ENCODE measurements around the gene WWOX. TPM values are rescaled to one million over a fixed set of nuclear protein-coding genes. Genes with fewer than 3 reads are reported as not detected.

Gene WWOX
- total RNA-seq, 1 donor from 2014 or later = 28.2 TPM

GRCh38 chr16:78659668-78660217 lies 560.3 kb downstream of the WWOX start:
- no peaks in the 10 kb centered on the region for H3K36me3 Mint-ChIP-seq (ENCODE audit: unreplicated experiment)
- peaks cover 5% of the 10 kb centered on the region for H3K9me3 Mint-ChIP-seq (ENCODE audit: unreplicated experiment)
- TF ChIP-seq, protein P1, sequence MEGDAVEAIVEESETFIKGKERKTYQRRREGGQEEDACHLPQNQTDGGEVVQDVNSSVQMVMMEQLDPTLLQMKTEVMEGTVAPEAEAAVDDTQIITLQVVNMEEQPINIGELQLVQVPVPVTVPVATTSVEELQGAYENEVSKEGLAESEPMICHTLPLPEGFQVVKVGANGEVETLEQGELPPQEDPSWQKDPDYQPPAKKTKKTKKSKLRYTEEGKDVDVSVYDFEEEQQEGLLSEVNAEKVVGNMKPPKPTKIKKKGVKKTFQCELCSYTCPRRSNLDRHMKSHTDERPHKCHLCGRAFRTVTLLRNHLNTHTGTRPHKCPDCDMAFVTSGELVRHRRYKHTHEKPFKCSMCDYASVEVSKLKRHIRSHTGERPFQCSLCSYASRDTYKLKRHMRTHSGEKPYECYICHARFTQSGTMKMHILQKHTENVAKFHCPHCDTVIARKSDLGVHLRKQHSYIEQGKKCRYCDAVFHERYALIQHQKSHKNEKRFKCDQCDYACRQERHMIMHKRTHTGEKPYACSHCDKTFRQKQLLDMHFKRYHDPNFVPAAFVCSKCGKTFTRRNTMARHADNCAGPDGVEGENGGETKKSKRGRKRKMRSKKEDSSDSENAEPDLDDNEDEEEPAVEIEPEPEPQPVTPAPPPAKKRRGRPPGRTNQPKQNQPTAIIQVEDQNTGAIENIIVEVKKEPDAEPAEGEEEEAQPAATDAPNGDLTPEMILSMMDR (IDR thresholded peaks at IDR 0.05) = no peak
- H3K27me3 Mint-ChIP-seq (ENCODE audit: unreplicated experiment) = no peaks in the 10 kb centered on the region
- no peak for DNase-seq (ENCODE audit: extremely low spot score, unreplicated experiment)
- no peak overlapping the region for H3K4me3 Mint-ChIP-seq (ENCODE audit: unreplicated experiment)
- H3K4me1 Mint-ChIP-seq (ENCODE audit: unreplicated experiment) = peaks cover 12% of the 10 kb centered on the region
- H3K27ac Mint-ChIP-seq (ENCODE audit: unreplicated experiment) = no peak overlapping the region

DNA sequence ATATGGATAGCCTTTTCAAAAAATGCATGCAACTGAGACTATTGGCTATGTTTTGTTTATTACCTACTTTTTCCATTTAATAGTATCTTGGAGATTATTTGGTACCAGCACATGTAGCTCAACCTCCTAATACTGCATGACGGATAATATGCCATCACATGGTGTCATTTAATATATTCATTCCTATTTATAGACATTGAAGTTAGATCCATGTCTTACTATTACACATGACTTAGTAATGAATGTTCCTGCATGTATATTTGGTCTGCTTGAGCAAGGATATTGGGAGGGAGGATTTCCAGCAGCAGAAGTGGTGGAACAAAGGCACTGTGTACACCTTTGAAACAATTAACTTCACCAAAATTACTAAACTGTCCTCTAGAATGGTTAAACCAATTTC lies 561.3 kb downstream of the WWOX start:
- Mint-ChIP-seq H3K27me3 (ENCODE audit: unreplicated experiment) (no peaks in the 10 kb centered on the region), H3K36me3 (ENCODE audit: unreplicated experiment) (no peaks in the 10 kb centered on the region), H3K4me3 (ENCODE audit: unreplicated experiment) (no peak overlapping the region), H3K4me1 (ENCODE audit: unreplicated experiment) (peaks cover 10% of the 10 kb centered on the region), H3K27ac (ENCODE audit: unreplicated experiment) (no peak overlapping the region), H3K9me3 (ENCODE audit: unreplicated experiment) (peaks cover 5% of the 10 kb centered on the region)
- TF ChIP-seq, protein P1 (IDR thresholded peaks at IDR 0.05) = no peak
- no peak for DNase-seq (ENCODE audit: extremely low spot score, unreplicated experiment)

GRCh38 chr16:78663690-78664089 lies 564.2 kb downstream of the WWOX start:
- TF ChIP-seq, protein P1 (IDR thresholded peaks at IDR 0.05) = no peak
- Mint-ChIP-seq H3K4me3 (ENCODE audit: unreplicated experiment) (no peak overlapping the region), H3K27ac (ENCODE audit: unreplicated experiment) (no peak overlapping the region), H3K27me3 (ENCODE audit: unreplicated experiment) (no peaks in the 10 kb centered on the region), H3K4me1 (ENCODE audit: unreplicated experiment) (peaks cover 10% of the 10 kb centered on the region), H3K36me3 (ENCODE audit: unreplicated experiment) (no peaks in the 10 kb centered on the region), H3K9me3 (ENCODE audit: unreplicated experiment) (peaks cover 9% of the 10 kb centered on the region)
- no peak for DNase-seq (ENCODE audit: extremely low spot score, unreplicated experiment)

GRCh38 chr16:78664811-78665772 lies 565.6 kb downstream of the WWOX start:
- Mint-ChIP-seq H3K36me3 (ENCODE audit: unreplicated experiment) (no peaks in the 10 kb centered on the region), H3K4me1 (ENCODE audit: unreplicated experiment) (peaks cover 5% of the 10 kb centered on the region), H3K27me3 (ENCODE audit: unreplicated experiment) (no peaks in the 10 kb centered on the region), H3K9me3 (ENCODE audit: unreplicated experiment) (peaks cover 9% of the 10 kb centered on the region), H3K4me3 (ENCODE audit: unreplicated experiment) (no peak overlapping the region), H3K27ac (ENCODE audit: unreplicated experiment) (no peak overlapping the region)
- DNase-seq (ENCODE audit: extremely low spot score, unreplicated experiment) = no peak
- TF ChIP-seq, protein P1 (IDR thresholded peaks at IDR 0.05) = no peak

DNA sequence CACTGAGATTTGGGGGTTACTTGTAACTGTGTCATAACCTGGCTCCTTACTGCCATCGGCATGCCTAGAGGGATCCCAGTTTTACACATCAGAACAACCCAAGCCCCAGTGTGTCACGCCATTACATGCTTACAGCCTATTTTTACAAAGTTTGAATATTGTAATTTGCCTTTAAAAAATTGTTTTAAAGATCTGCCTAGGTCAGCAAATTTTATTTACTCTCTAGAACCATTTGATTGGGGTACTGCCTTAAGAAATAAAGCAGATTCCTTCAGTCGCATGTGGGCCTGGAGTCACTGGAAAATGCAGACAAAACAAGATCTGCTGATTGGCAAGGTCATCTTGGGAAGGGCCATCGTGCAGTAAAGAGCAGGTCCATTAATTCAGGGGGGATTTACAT lies 566.9 kb downstream of the WWOX start:
- peaks cover 9% of the 10 kb centered on the region for H3K9me3 Mint-ChIP-seq (ENCODE audit: unreplicated experiment)
- H3K36me3 Mint-ChIP-seq (ENCODE audit: unreplicated experiment) = no peaks in the 10 kb centered on the region
- H3K4me1 Mint-ChIP-seq (ENCODE audit: unreplicated experiment) = peaks cover 5% of the 10 kb centered on the region
- no peak overlapping the region for H3K4me3 Mint-ChIP-seq (ENCODE audit: unreplicated experiment)
- H3K27ac Mint-ChIP-seq (ENCODE audit: unreplicated experiment) = no peak overlapping the region
- no peak for DNase-seq (ENCODE audit: extremely low spot score, unreplicated experiment)
- TF ChIP-seq, protein P1 (IDR thresholded peaks at IDR 0.05) = no peak
- no peaks in the 10 kb centered on the region for H3K27me3 Mint-ChIP-seq (ENCODE audit: unreplicated experiment)
